Type B pancreatic cell (in vitro differentiated cells): ENCODE data around the gene STON2. TPM values are rescaled to one million over a fixed set of nuclear protein-coding genes. Genes with fewer than 3 reads are reported as not detected.
A peak's percentile ranks its signal among the peaks of the same experiment; 100 is the strongest.

Experiments used
- DNase-seq: peaks from one replicate; pipeline ENCODE4 v3.0.0; 2021; ENCODE audit warnings: mixed read lengths; ENCODE audit not compliant: unreplicated experiment; ENCODE audit errors: extremely low spot score
- H3K27ac Mint-ChIP-seq: 2 replicates; pipeline ENCODE4 v1.8.0; 2021; ENCODE audit warnings: mild to moderate bottlenecking, mixed read lengths
- H3K27me3 Mint-ChIP-seq: 2 replicates; pipeline ENCODE4 v1.8.0; 2021; ENCODE audit warnings: mixed read lengths
- H3K36me3 Mint-ChIP-seq: 2 replicates; pipeline ENCODE4 v1.8.0; 2021; ENCODE audit warnings: mixed read lengths
- H3K4me1 Mint-ChIP-seq: one replicate; pipeline ENCODE4 v1.8.0; 2021; ENCODE audit warnings: mixed read lengths; ENCODE audit not compliant: unreplicated experiment
- H3K4me3 Mint-ChIP-seq: 2 replicates; pipeline ENCODE4 v1.8.0; 2021; ENCODE audit warnings: mild to moderate bottlenecking, mixed read lengths
- H3K9me3 Mint-ChIP-seq: 2 replicates; pipeline ENCODE4 v1.8.0; 2021; ENCODE audit warnings: mixed read lengths
- CTCF ChIP-seq: fragments of 200-600 bp; sonication (generic); conservative IDR thresholded peaks from 2 replicates; pipeline ENCODE4 v1.5.0; 2021; ENCODE audit warnings: antibody characterized with exemption, mild to moderate bottlenecking
- total RNA-seq: library from RNA; stranded (reverse); gene quantifications from 2 replicates; pipeline ENCODE4 v1.2.1, GENCODE V29; 2021; ENCODE audit warnings: low replicate concordance

Gene STON2
- total RNA-seq, 1 donor from 2014 or later: 40.4 TPM

DNA sequence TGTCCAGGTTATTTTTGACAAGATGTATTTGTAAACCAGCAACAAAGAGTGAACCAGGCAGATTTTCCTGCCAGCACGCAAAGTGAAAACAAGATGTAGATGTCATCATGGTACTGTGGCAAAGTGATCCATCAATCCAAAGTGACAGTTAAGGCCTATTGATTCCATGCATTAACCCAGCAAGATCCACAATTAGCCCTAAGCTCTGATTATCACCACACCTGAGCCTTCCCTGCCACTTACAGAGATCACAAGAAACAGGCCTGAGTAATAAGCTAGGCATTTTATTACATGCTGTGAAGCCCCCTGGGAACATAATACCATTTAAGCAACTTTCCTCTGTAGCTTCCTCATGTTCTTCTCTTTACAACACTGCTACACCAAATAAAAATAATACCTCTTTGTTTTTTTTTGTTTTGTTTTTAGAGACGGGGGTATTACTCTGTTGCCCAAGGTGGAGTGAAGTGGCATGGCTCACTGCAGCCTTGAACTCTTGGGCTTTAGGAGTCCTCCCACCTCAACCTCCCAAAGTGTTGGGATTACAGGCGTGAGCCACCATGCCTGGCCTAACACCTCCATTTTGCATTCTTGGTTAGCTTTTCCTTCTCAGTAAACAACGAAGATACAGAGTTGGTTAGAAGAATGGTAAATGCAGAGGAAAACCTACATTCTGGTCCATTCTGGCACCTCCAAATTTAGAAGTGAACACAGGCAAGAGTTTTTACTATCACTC, 85.5 kb downstream of the STON2 start:
- DNase-seq: no peak
- H3K27ac Mint-ChIP-seq: peak overlapping the region; percentile 81
- peaks cover 4% of the 10 kb centered on the region for H3K36me3 Mint-ChIP-seq
- H3K4me1 Mint-ChIP-seq: peaks cover 41% of the 10 kb centered on the region
- H3K27me3 Mint-ChIP-seq: no peaks in the 10 kb centered on the region
- H3K4me3 Mint-ChIP-seq: no peak overlapping the region
- no peak for TF ChIP-seq CTCF
- H3K9me3 Mint-ChIP-seq: peaks cover 5% of the 10 kb centered on the region

DNA sequence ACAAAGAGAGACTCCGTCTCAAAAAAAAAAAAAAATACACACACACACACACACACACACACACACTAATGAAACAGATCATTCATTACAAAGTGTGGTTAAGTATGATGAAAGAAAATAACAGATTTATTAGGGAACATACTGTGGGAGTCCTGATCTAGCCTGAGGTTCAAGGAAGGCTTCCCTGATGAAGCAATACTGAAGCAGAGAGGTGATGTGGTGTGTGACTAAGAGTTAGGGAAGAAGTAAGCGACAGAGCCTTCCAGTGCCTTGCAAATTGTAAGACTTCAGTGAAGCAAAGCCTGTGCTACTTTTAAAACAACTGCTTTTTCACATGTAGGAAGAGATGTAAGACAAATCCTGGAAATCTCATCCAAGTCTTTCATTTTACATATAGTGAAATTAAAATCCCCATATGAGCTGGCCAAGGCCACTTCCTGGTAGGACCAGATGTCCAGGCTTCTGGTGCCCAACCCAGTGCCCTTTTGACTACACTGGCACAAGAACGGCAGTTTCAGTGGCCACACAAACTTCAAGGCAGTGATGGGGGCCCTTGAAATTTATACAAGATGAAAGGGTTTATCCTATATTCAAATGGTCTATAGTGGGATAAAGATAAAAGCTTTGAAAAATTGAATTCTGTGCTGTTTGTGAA, 86.2 kb downstream of the STON2 start:
- DNase-seq: no peak

GRCh38 chr14:81313200-81313599, 86.9 kb downstream of the STON2 start:
- TF ChIP-seq CTCF: no peak
- Mint-ChIP-seq H3K36me3 (peaks cover 4% of the 10 kb centered on the region), H3K4me1 (peaks cover 41% of the 10 kb centered on the region), H3K4me3 (peak overlapping the region; percentile 16), H3K27ac (peak overlapping the region; percentile 50), H3K9me3 (peaks cover 5% of the 10 kb centered on the region), H3K27me3 (no peaks in the 10 kb centered on the region)
- no peak for DNase-seq

More for the DNA sequence above, 86.2 kb downstream of the STON2 start:
- H3K4me1 Mint-ChIP-seq: peaks cover 41% of the 10 kb centered on the region
- H3K36me3 Mint-ChIP-seq: peaks cover 4% of the 10 kb centered on the region
- H3K27ac Mint-ChIP-seq: peak overlapping the region; percentile 81
- no peak overlapping the region for H3K4me3 Mint-ChIP-seq
- H3K27me3 Mint-ChIP-seq: no peaks in the 10 kb centered on the region
- TF ChIP-seq CTCF: no peak
- peaks cover 5% of the 10 kb centered on the region for H3K9me3 Mint-ChIP-seq

DNA sequence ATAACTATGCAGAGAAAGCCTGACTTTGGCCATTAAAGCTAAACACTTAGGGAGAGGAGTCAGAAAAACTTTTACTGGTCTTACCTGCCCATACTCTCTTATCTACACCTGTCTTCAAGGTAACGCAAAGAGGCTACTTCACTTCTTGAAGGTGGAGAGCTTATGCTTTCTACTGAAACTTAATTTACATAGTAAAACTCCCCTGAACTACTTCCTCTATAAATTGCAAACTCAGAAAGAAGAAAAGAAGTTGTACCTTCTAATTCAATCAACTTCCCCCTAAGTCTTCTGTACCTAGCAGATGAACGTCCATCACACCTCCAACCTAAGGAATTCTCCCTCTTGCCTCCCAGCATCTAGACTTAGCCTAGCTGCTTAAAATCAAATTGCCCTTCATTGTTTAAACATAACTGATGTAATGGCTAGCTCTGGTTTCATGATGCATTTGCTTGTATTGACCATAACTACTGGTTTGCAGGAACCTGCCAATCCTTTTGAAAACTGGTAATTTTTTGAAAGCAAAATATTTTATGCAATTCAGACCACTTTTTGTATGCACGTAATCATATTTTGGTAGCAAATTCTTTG, 87.7 kb downstream of the STON2 start:
- Mint-ChIP-seq H3K4me3 (no peak overlapping the region), H3K9me3 (peaks cover 3% of the 10 kb centered on the region), H3K4me1 (peaks cover 41% of the 10 kb centered on the region), H3K36me3 (peaks cover 4% of the 10 kb centered on the region), H3K27ac (peak overlapping the region; percentile 50), H3K27me3 (no peaks in the 10 kb centered on the region)
- TF ChIP-seq CTCF: no peak
- no peak for DNase-seq

- TF ChIP-seq CTCF: no peak
- peaks cover 37% of the 10 kb centered on the region for H3K4me1 Mint-ChIP-seq
These were observed 88.3 kb downstream of the STON2 start for GRCh38 chr14:81311778-81312177.

More at GRCh38 chr14:81311778-81312177, 88.3 kb downstream of the STON2 start:
- H3K9me3 Mint-ChIP-seq: no peaks in the 10 kb centered on the region
- peaks cover 4% of the 10 kb centered on the region for H3K36me3 Mint-ChIP-seq
- peak overlapping the region; percentile 50 for H3K27ac Mint-ChIP-seq
- no peak for DNase-seq
- H3K27me3 Mint-ChIP-seq: no peaks in the 10 kb centered on the region
- no peak overlapping the region for H3K4me3 Mint-ChIP-seq
